Parathyroid adenoma (tissue), 2 donors: ENCODE measurements around the gene UGT2A3.

ENCODE experiments used
- H2AFZ ChIP-seq: fragments of 300-600 bp; sonication (generic); one replicate; pipeline ENCODE4 v1.7.0; 2017; ENCODE audit warnings: antibody characterized with exemption, mild to moderate bottlenecking
- H3K27ac ChIP-seq: fragments of 300-600 bp; sonication (generic); one replicate; pipeline ENCODE4 v1.7.0; 2017
- H3K27me3 ChIP-seq: fragments of 300-600 bp; sonication (generic); one replicate; pipeline ENCODE4 v1.7.0; 2017; ENCODE audit warnings: low read length; ENCODE audit not compliant: control insufficient read depth, insufficient read depth
- H3K36me3 ChIP-seq: fragments of 300-600 bp; sonication (generic); one replicate; pipeline ENCODE4 v1.7.0; 2017; ENCODE audit warnings: low read length; ENCODE audit not compliant: control insufficient read depth, insufficient read depth
- H3K4me1 ChIP-seq: fragments of 300-600 bp; sonication (generic); one replicate; pipeline ENCODE4 v1.7.0; 2017; ENCODE audit warnings: control low read depth
- H3K4me2 ChIP-seq: fragments of 300-600 bp; sonication (generic); one replicate; pipeline ENCODE4 v1.7.0; 2017; ENCODE audit warnings: low read length
- H3K4me3 ChIP-seq: fragments of 300-600 bp; sonication (generic); one replicate; pipeline ENCODE4 v1.7.0; 2017; ENCODE audit warnings: low read depth, low read length
- H3K79me2 ChIP-seq: fragments of 300-600 bp; sonication (generic); one replicate; pipeline ENCODE4 v1.7.0; 2017; ENCODE audit warnings: control low read depth
- H3K9ac ChIP-seq: fragments of 300-600 bp; sonication (generic); one replicate; pipeline ENCODE4 v1.7.0; 2017; ENCODE audit warnings: mild to moderate bottlenecking
- H3K9me3 ChIP-seq: fragments of 300-600 bp; sonication (generic); one replicate; pipeline ENCODE4 v1.7.0; 2017; ENCODE audit warnings: low read length; ENCODE audit not compliant: control insufficient read depth
- TF ChIP-seq, protein P1 (sequence below): fragments of 300-600 bp; sonication (generic); IDR thresholded peaks from one replicate; pipeline ENCODE4 v1.7.0; 2017; ENCODE audit warnings: antibody characterized with exemption, mild to moderate bottlenecking
- donor health status: primary hyperparathyroidism.

Gene UGT2A3

DNA sequence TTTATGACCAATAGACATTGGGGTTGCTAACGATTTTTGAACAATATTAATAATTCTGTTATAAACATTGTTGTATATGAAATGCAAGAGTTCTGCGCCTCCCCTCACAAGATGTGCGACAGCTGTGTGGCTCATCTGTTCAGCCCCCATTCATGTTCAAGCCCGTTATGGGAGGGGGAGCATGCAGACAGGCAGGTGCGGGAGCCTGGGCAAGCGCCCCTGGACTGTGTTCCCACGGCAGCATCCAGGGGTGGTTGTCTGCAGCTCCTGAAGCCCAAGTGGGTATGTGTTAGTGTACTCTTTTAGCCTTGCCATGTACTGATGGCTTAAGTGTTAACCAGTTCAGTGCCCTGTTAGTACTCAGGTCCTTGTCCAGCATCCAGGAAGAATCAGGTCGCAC is 34.6 kb downstream of the UGT2A3 start:
- no peak overlapping the region for H3K4me3 ChIP-seq
- H3K27ac ChIP-seq = no peak overlapping the region
- no peak overlapping the region for H2AFZ ChIP-seq
- H3K79me2 ChIP-seq = no peaks in the 10 kb centered on the region
- TF ChIP-seq, protein P1, sequence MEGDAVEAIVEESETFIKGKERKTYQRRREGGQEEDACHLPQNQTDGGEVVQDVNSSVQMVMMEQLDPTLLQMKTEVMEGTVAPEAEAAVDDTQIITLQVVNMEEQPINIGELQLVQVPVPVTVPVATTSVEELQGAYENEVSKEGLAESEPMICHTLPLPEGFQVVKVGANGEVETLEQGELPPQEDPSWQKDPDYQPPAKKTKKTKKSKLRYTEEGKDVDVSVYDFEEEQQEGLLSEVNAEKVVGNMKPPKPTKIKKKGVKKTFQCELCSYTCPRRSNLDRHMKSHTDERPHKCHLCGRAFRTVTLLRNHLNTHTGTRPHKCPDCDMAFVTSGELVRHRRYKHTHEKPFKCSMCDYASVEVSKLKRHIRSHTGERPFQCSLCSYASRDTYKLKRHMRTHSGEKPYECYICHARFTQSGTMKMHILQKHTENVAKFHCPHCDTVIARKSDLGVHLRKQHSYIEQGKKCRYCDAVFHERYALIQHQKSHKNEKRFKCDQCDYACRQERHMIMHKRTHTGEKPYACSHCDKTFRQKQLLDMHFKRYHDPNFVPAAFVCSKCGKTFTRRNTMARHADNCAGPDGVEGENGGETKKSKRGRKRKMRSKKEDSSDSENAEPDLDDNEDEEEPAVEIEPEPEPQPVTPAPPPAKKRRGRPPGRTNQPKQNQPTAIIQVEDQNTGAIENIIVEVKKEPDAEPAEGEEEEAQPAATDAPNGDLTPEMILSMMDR = no peak
- H3K27me3 ChIP-seq = no peaks in the 10 kb centered on the region
- no peaks in the 10 kb centered on the region for H3K9me3 ChIP-seq
- H3K9ac ChIP-seq = no peak overlapping the region
- H3K4me2 ChIP-seq = no peak overlapping the region
- H3K36me3 ChIP-seq = no peaks in the 10 kb centered on the region
- no peaks in the 10 kb centered on the region for H3K4me1 ChIP-seq

DNA sequence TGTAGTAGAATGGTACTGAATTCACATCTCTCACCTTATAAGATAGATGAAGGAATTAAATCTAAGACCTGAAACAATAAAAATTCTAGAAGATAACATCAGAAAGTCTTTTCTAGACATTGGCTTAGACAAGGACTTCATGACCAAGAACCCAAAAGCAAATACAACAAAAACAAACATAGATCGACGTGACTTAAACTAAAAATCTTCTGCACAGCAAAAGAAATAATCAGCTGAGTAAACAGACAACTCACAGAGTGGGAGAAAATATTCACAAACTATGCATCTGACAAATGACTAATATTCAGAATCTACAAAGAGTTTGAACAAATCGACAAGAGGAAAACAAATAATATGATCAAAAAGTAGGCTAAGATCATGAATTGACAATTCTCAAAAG is 38.8 kb downstream of the UGT2A3 start:
- no peak overlapping the region for H3K27ac ChIP-seq
- H3K9ac ChIP-seq = no peak overlapping the region
- no peaks in the 10 kb centered on the region for H3K36me3 ChIP-seq
- H3K4me1 ChIP-seq = no peaks in the 10 kb centered on the region
- H3K4me2 ChIP-seq = no peak overlapping the region
- H3K79me2 ChIP-seq = no peaks in the 10 kb centered on the region
- no peak overlapping the region for H3K4me3 ChIP-seq
- TF ChIP-seq, protein P1 = no peak
- no peaks in the 10 kb centered on the region for H3K27me3 ChIP-seq
- H2AFZ ChIP-seq = no peak overlapping the region
- no peaks in the 10 kb centered on the region for H3K9me3 ChIP-seq

DNA sequence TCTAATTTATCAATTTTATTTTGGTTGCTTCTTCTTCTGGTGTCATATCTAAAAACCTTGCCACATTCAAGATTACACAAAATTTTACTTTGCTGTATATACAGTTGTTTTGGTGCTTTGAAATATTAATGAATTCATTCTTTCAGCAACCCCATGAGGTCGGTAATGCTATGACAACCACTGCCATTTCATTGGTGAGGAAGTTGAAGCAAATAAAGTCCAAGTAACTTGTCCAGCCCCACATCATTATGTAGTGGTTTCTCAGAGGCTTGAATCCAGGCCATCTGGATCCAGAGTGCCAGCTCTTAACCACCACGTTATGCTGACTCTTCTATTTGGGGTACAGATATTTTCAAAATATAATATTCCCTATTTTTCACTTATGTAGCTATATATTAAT is 42.2 kb downstream of the UGT2A3 start:
- TF ChIP-seq, protein P1 = no peak
- Histone ChIP-seq H3K36me3 (no peaks in the 10 kb centered on the region), H3K4me2 (no peak overlapping the region), H3K79me2 (no peaks in the 10 kb centered on the region), H2AFZ (no peak overlapping the region), H3K9me3 (no peaks in the 10 kb centered on the region), H3K9ac (no peak overlapping the region), H3K27me3 (no peaks in the 10 kb centered on the region), H3K4me1 (no peaks in the 10 kb centered on the region), H3K4me3 (no peak overlapping the region), H3K27ac (no peak overlapping the region)

DNA sequence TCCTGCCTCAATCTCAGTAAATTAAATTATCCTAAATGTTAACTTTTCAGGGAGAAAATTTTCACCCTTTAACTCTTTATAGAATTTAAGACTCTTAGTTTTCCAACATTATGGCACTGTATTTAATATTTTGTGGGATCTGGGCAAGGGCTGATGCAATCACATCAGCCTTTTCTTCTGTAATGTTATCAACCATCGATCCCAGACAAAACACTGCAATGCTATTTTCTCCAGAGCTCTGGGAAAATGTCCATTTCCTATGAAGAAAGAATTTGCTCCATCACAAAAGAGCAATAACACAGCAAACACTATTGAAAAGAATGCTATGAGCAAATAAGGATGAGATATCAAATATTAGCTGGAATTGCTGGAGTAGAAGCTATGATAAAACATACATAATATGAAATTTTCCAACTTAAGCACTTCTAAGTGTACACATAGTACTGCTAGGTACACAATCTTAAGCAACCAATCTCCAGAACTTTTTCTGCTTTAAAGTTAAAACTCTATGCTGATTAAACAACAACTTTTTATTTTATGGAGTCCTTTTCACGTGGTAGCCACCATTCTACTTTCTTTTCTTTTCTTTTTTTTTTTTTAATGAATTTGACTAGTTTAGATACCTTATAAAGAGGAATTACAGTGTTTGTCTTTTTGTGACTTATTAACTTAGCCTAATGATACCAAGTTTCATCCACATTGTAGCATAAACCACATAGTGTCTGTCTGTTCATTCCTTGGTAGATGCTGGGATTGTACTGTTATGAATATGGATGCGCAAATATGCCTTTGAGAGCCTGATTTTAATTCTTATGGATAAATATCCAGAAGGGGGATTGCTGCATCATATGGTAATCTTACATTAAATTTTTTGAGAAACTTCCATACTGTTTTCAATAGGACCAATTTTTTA is 43.6 kb downstream of the UGT2A3 start:
- Histone ChIP-seq H3K4me2 (no peak overlapping the region), H3K27me3 (no peaks in the 10 kb centered on the region), H3K9me3 (no peaks in the 10 kb centered on the region), H2AFZ (no peak overlapping the region), H3K4me1 (no peaks in the 10 kb centered on the region), H3K36me3 (no peaks in the 10 kb centered on the region), H3K9ac (no peak overlapping the region), H3K27ac (no peak overlapping the region), H3K79me2 (no peaks in the 10 kb centered on the region), H3K4me3 (no peak overlapping the region)
- TF ChIP-seq, protein P1 = no peak

DNA sequence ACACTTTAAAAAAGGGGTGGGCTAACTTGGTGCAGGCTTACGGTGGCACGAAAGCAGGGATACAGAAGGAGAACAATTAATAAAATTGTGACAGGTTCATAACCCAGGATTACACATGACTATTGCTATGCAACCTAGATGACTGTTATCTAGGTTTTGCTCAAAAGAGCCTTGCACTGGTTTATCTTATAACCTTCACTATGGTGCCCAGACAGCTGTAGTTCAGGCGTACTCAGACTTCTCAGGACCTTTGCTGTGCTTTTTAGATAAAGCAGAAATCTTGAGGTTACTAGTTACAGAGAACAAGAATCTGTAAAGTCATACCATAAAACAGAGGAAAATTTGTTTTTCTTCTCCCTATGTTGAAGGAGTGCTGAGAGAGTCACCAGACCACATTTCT is 44.4 kb downstream of the UGT2A3 start:
- H3K79me2 ChIP-seq = no peaks in the 10 kb centered on the region
- H3K27me3 ChIP-seq = no peaks in the 10 kb centered on the region
- H3K27ac ChIP-seq = no peak overlapping the region
- no peaks in the 10 kb centered on the region for H3K9me3 ChIP-seq
- TF ChIP-seq, protein P1 = no peak
- H3K4me1 ChIP-seq = no peaks in the 10 kb centered on the region
- H2AFZ ChIP-seq = no peak overlapping the region
- no peak overlapping the region for H3K4me3 ChIP-seq
- H3K36me3 ChIP-seq = no peaks in the 10 kb centered on the region
- no peak overlapping the region for H3K4me2 ChIP-seq
- no peak overlapping the region for H3K9ac ChIP-seq
